T-cell (primary cell): ENCODE results near the gene INHA. TPM values are rescaled to one million over a fixed set of nuclear protein-coding genes. Genes with fewer than 3 reads are reported as not detected.
A peak's percentile ranks its signal among the peaks of the same experiment; 100 is the strongest.

Experiments
- ATAC-seq, 4 experiments: fragments of 200-7000 bp in 3 of 4; fragments of 150-1000 bp in 1 of 4; cut with Tn5 transposase; replicated peaks in 1 of 4; 1 replicate in 3 of 4; 2 replicates in 1 of 4; pipeline ENCODE4 v1.10.0; 2021; ENCODE audit warnings: moderate library complexity in 3 of 4, mild to moderate bottlenecking in 2 of 4, moderate number of reproducible peaks in 1 of 4
- CTCF ChIA-PET, 2 donors: fragments of 300-600 bp; sonication (Branson Sonifier 250); formaldehyde crosslinking; loops; one replicate each; lab custom pipeline; 2022; ENCODE audit warnings: antibody characterized with exemption in 2 of 2; lab: Charles Lee
- POLR2A ChIA-PET, 2 donors: fragments of 300-600 bp; sonication (Branson Sonifier 250); formaldehyde crosslinking; loops; one replicate each; lab custom pipeline; 2022; ENCODE audit warnings: antibody characterized with exemption in 2 of 2; lab: Charles Lee
- DNase-seq, 35 experiments: peaks; one replicate each; pipeline versions ENCODE4 v3.0.0 to v3.0.0-alpha.2; 2013 to 2023
- H3K27ac ChIP-seq: one replicate; pipeline ENCODE4 v1.5.1; 2013; ENCODE audit warnings: low read length
- H3K27me3 ChIP-seq, 2 experiments: replicated peaks in 1 of 2; 1 replicate in 1 of 2; 2 replicates in 1 of 2; pipeline versions ENCODE4 v1.6.1 to v1.7.0; 2013; ENCODE audit warnings: low read length in 1 of 2, mixed read lengths in 1 of 2; ENCODE audit not compliant: control insufficient read depth in 2 of 2, insufficient read depth in 2 of 2; ENCODE audit errors: extremely low read depth in 1 of 2
- H3K36me3 ChIP-seq, 2 donors: 1 replicate in 1 of 2; 2 replicates in 1 of 2; pipeline versions ENCODE4 v1.6.1 to v1.7.0; 2013; ENCODE audit warnings: low read length in 1 of 2; ENCODE audit not compliant: control insufficient read depth in 2 of 2, insufficient read depth in 1 of 2; ENCODE audit errors: extremely low read depth in 1 of 2
- H3K4me1 ChIP-seq, 2 experiments: 1 replicate in 1 of 2; 2 replicates in 1 of 2; pipeline versions ENCODE4 v1.6.1 to v1.7.0; 2013; ENCODE audit warnings: low read length in 2 of 2, mixed read lengths in 1 of 2; ENCODE audit not compliant: insufficient read depth in 2 of 2, control insufficient read depth in 1 of 2; ENCODE audit errors: extremely low read depth in 1 of 2
- H3K4me3 ChIP-seq, 2 donors: 1 replicate in 1 of 2; 2 replicates in 1 of 2; pipeline versions ENCODE4 v1.5.1 to v1.7.0; 2013; ENCODE audit warnings: mild to moderate bottlenecking in 2 of 2, low read length in 1 of 2, moderate library complexity in 1 of 2; ENCODE audit not compliant: control insufficient read depth in 1 of 2; ENCODE audit errors: extremely low read depth in 1 of 2
- H3K9me3 ChIP-seq: 2 replicates; pipeline ENCODE4 v1.7.0; 2013
- H3K27ac Mint-ChIP-seq, 2 donors: one replicate each; pipeline ENCODE4 v1.8.0; 2020 to 2021; ENCODE audit warnings: mild to moderate bottlenecking in 2 of 2, mixed read lengths in 2 of 2
- H3K27me3 Mint-ChIP-seq, 2 donors: one replicate each; pipeline ENCODE4 v1.8.0; 2021 to 2022; ENCODE audit warnings: mixed read lengths in 2 of 2
- H3K36me3 Mint-ChIP-seq: one replicate; pipeline ENCODE4 v1.8.0; 2021; ENCODE audit warnings: mixed read lengths
- H3K4me1 Mint-ChIP-seq, 3 donors: one replicate each; pipeline ENCODE4 v1.8.0; 2020 to 2022; ENCODE audit warnings: mixed read lengths in 3 of 3, mild to moderate bottlenecking in 1 of 3
- H3K4me3 Mint-ChIP-seq, 3 donors: one replicate each; pipeline ENCODE4 v1.8.0; 2020 to 2022; ENCODE audit warnings: mild to moderate bottlenecking in 3 of 3, mixed read lengths in 3 of 3, moderate library complexity in 3 of 3
- H3K9me3 Mint-ChIP-seq, 3 donors: one replicate each; pipeline ENCODE4 v1.8.0; 2020 to 2022; ENCODE audit warnings: mixed read lengths in 3 of 3
- WGBS: methylation state at CpG from one replicate; pipeline ENCODE4 v1.1.5; 2013; ENCODE audit warnings: missing lambda C conversion rate; ENCODE audit not compliant: insufficient coverage; 5-methylcytosine and 5-hydroxymethylcytosine counted together
- total RNA-seq, 35 experiments: library from RNA in 6 of 35; stranded (reverse) in 6 of 35; fragments of 120-200 nt in 1 of 35; gene quantifications; one replicate each; pipeline versions ENCODE4 v1.2.1 to v1.2.4 and lab custom pipeline; 2013 to 2026

Gene INHA
- total RNA-seq, 5 donors from 2014 or later (not counting 1 experiment from before 2014, with no cell fraction given) = 0.16 TPM; not detected in 4

GRCh38 chr2:219527076-219527394 lies 45.1 kb upstream of the INHA start:
- no peak overlapping the region for H3K27ac ChIP-seq
- H3K27ac Mint-ChIP-seq = no peak overlapping the region

GRCh38 chr2:219527472-219527871 lies 44.6 kb upstream of the INHA start:
- no peak overlapping the region for H3K4me3 Mint-ChIP-seq
- CTCF ChIA-PET = interaction anchor here (0.7 to 6.7 kb wide), 11 partner anchors 9 to 128 kb away, joined by 3 to 57 read pairs (median 5); partner anchors contain the start of gene GMPPA (in 1 of the 2)
- ATAC-seq (no peak), DNase-seq (no peak)
- peaks cover 78 to 87% of the 10 kb centered on the region in 2 donors for H3K27me3 Mint-ChIP-seq
- no peaks in the 10 kb centered on the region for H3K36me3 Mint-ChIP-seq
- no peaks in the 10 kb centered on the region for H3K36me3 ChIP-seq
- no peaks in the 10 kb centered on the region for H3K9me3 Mint-ChIP-seq
- POLR2A ChIA-PET = interaction anchor here in 1 of 2 donors (0.5 kb wide), 1 partner anchor 140 kb away, joined by 4 read pairs; the partner anchor contains the start of gene DNPEP
- peaks cover 7 to 93% of the 10 kb centered on the region in 2 experiments for H3K27me3 ChIP-seq
- no peaks in the 10 kb centered on the region for H3K9me3 ChIP-seq
- WGBS = 50% methylated on average over 1 of the region's 5 CpGs
- peaks cover 0 to 17% of the 10 kb centered on the region in 2 experiments for H3K4me1 ChIP-seq
- H3K27ac ChIP-seq = no peak overlapping the region
- H3K4me3 ChIP-seq = no peak overlapping the region
- no peak overlapping the region for H3K27ac Mint-ChIP-seq
- H3K4me1 Mint-ChIP-seq = peaks cover 4 to 8% (median 7%) of the 10 kb centered on the region in 3 donors

More at GRCh38 chr2:219527076-219527394, 45.1 kb upstream of the INHA start:
- DNase-seq = no peak
- H3K4me3 ChIP-seq = no peak overlapping the region
- H3K27me3 Mint-ChIP-seq = peaks cover 79 to 88% of the 10 kb centered on the region in 2 donors
- 57% methylated on average over 3 of the region's 6 CpGs for WGBS
- H3K9me3 Mint-ChIP-seq = no peaks in the 10 kb centered on the region
- H3K27me3 ChIP-seq = peaks cover 7 to 93% of the 10 kb centered on the region in 2 experiments
- H3K4me3 Mint-ChIP-seq = no peak overlapping the region
- ChIA-PET CTCF (interaction anchor here (0.7 to 6.7 kb wide), 6 partner anchors 11 to 125 kb away, joined by 3 to 57 read pairs (median 8); partner anchors contain the start of gene GMPPA (in 1 of the 2)), POLR2A (no interaction called here)
- no peaks in the 10 kb centered on the region for H3K9me3 ChIP-seq
- ATAC-seq = no peak
- peaks cover 0 to 19% of the 10 kb centered on the region in 2 experiments for H3K4me1 ChIP-seq
- H3K36me3 ChIP-seq = no peaks in the 10 kb centered on the region
- no peaks in the 10 kb centered on the region for H3K36me3 Mint-ChIP-seq
- H3K4me1 Mint-ChIP-seq = peaks cover 5 to 10% (median 8%) of the 10 kb centered on the region in 3 donors

DNA sequence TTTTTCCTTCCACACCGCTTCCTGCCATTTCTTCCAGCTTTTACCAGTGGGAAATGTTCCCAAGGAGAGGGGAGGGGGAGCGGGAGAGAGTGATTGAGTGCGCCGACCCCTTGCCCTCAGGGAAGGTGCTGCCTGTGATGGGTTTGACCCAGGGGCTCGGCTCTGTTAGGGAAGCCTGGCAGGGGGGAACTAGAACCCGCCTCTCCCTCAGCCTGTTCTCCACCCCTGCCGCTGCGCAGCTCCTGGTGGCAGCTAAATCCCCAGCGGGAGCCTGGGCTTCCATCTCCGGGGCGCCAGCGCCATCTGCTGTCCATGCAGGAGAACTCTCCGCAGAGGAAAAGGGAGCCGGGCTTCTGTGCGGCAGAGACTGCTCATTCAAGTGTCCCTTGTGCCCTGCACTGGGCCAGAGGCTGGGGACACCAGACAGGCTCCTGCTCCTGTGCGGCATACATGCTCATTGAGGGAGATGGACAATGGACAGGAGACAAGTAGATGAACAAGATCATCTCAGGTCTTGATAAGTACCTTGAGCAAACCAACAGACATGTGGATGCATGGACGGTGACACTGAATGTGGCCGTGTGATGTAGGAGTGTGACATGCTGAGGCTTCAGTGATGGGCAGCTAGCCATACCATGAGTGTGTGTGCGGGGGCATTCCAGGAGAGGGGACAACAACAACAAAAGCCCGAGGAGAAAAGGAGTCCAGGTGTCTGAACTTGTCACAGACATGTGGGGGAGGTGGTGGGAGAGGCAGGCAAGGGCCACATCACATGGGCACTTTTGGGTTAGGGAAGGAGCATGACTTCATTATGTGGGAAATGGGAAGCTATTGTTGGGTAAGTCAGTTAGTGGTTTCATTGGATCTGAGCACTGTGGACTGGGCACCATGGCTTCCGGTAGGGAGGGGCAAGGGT lies 41.8 kb upstream of the INHA start:
- Mint-ChIP-seq H3K4me1 (no peaks in the 10 kb centered on the region), H3K4me3 (no peak overlapping the region), H3K36me3 (no peaks in the 10 kb centered on the region), H3K9me3 (no peaks in the 10 kb centered on the region), H3K27ac (no peak overlapping the region), H3K27me3 (peaks cover 62 to 73% of the 10 kb centered on the region in 2 donors)
- DNase-seq (peak; percentile 53 to 90 (median 78)), ATAC-seq (peak; percentile 84 to 97 (median 88))
- POLR2A ChIA-PET = interaction anchor here in 1 of 2 donors (0.6 kb wide), 1 partner anchor 23 kb away, joined by 6 read pairs; no protein-coding TSS in a partner anchor
- CTCF ChIA-PET = interaction anchor here (0.6 to 6.7 kb wide), 38 partner anchors 9 to 142 kb away, joined by 3 to 57 read pairs (median 4); partner anchors contain the start of genes DNPEP (in 1 of the 2) and GMPPA (in 1 of the 2)
- H3K9me3 ChIP-seq = no peaks in the 10 kb centered on the region
- H3K4me3 ChIP-seq = no peak overlapping the region
- no peaks in the 10 kb centered on the region for H3K36me3 ChIP-seq
- peaks cover 0 to 6% of the 10 kb centered on the region in 2 experiments for H3K4me1 ChIP-seq
- WGBS = 15% methylated on average over 16 of the region's 21 CpGs
- H3K27ac ChIP-seq = no peak overlapping the region
- H3K27me3 ChIP-seq = peaks cover 0 to 85% of the 10 kb centered on the region in 2 experiments

DNA sequence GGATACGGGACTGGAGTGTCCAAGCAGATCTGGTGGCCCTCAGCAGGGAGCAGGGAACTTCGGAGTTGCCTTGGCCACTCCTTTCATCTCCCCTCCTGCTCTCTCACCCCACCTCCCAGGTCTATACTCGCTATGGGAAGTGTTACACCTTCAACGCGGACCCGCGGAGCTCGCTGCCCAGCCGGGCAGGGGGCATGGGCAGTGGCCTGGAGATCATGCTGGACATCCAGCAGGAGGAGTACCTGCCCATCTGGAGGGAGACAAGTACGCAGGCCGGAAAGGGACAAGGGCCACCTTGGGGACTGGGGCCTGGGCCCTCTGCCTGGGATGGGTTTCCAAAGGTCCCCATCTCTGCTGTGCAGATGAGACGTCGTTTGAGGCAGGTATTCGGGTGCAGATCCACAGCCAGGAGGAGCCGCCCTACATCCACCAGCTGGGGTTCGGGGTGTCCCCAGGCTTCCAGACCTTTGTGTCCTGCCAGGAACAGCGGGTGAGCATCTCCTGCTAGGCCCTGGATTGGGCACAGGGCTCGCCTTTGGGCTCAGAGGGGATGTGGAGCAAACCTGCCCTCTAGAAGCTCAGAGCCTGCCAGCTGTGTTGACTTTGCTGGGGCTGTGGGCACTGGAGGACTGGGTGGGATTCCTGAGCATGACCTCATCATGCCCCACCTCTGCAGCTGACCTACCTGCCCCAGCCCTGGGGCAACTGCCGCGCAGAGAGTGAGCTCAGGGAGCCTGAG lies 40.3 kb upstream of the INHA start:
- ATAC-seq (no peak), DNase-seq (no peak)
- ChIA-PET POLR2A (no interaction called here), CTCF (interaction anchor here (0.9 to 6.7 kb wide), 6 partner anchors 10 to 130 kb away, joined by 3 to 57 read pairs (median 7); partner anchors contain the start of gene GMPPA (in 1 of the 2))
- Histone ChIP-seq H3K27ac (no peak overlapping the region), H3K9me3 (no peaks in the 10 kb centered on the region), H3K4me1 (peaks cover 0 to 6% of the 10 kb centered on the region in 2 experiments), H3K27me3 (peaks cover 0 to 80% of the 10 kb centered on the region in 2 experiments), H3K36me3 (no peaks in the 10 kb centered on the region), H3K4me3 (no peak overlapping the region)
- Mint-ChIP-seq H3K4me1 (no peaks in the 10 kb centered on the region), H3K27me3 (peaks cover 50 to 59% of the 10 kb centered on the region in 2 donors), H3K9me3 (no peaks in the 10 kb centered on the region), H3K36me3 (no peaks in the 10 kb centered on the region), H3K27ac (no peak overlapping the region), H3K4me3 (no peak overlapping the region)
- 77% methylated on average over 18 of the region's 20 CpGs for WGBS

DNA sequence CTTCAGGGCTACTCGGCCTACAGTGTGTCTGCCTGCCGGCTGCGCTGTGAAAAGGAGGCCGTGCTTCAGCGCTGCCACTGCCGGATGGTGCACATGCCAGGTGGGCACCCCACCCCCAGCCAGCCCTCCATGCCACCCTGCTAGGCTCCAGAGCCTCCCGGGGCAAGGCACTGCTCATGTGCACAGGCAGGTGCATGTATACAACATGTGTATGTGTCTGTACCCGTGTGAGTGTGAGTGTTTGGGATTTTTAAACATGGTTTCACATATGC lies 39.8 kb upstream of the INHA start:
- Histone ChIP-seq H3K36me3 (no peaks in the 10 kb centered on the region), H3K9me3 (no peaks in the 10 kb centered on the region), H3K4me1 (peaks cover 0 to 6% of the 10 kb centered on the region in 2 experiments), H3K27ac (no peak overlapping the region), H3K4me3 (no peak overlapping the region), H3K27me3 (peaks cover 0 to 79% of the 10 kb centered on the region in 2 experiments)
- Mint-ChIP-seq H3K27ac (no peak overlapping the region), H3K9me3 (no peaks in the 10 kb centered on the region), H3K4me1 (no peaks in the 10 kb centered on the region), H3K36me3 (no peaks in the 10 kb centered on the region), H3K4me3 (no peak overlapping the region), H3K27me3 (peaks cover 45 to 54% of the 10 kb centered on the region in 2 donors)
- DNase-seq (no peak), ATAC-seq (no peak)
- ChIA-PET CTCF (interaction anchor here (2.6 to 6.7 kb wide), 2 partner anchors 9 to 128 kb away, joined by 11 to 57 read pairs; no protein-coding TSS in a partner anchor), POLR2A (no interaction called here)
- 80% methylated on average over 6 of the region's 8 CpGs for whole genome bisulfite sequencing
